Measurements from ENCODE around the gene LRMDA.

DNA sequence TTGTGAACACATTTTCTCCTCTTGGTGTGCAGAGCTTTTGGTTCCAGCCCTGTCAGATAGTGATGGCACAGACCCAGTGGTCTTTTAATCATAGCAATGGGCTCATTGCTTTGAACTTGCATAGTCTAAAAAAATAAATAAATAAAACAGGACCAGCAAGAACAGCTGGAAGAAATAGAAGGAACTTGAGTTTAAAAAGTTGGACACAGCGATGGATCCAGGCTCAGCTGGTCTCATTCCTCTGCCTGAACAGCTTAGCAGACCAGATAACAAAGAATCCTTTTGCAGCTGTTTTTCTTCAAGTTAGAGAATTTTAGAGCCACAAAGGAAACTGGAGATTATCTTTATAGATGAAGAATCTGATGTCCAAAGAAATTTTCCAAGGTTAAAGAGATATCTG, 1005.6 kb downstream of the LRMDA start:
- TF ChIP-seq, protein P1, sequence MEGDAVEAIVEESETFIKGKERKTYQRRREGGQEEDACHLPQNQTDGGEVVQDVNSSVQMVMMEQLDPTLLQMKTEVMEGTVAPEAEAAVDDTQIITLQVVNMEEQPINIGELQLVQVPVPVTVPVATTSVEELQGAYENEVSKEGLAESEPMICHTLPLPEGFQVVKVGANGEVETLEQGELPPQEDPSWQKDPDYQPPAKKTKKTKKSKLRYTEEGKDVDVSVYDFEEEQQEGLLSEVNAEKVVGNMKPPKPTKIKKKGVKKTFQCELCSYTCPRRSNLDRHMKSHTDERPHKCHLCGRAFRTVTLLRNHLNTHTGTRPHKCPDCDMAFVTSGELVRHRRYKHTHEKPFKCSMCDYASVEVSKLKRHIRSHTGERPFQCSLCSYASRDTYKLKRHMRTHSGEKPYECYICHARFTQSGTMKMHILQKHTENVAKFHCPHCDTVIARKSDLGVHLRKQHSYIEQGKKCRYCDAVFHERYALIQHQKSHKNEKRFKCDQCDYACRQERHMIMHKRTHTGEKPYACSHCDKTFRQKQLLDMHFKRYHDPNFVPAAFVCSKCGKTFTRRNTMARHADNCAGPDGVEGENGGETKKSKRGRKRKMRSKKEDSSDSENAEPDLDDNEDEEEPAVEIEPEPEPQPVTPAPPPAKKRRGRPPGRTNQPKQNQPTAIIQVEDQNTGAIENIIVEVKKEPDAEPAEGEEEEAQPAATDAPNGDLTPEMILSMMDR (IDR thresholded peaks at IDR 0.05), result no peak
- no peak for TF ChIP-seq POLR2A (IDR thresholded peaks at IDR 0.05)
